H1 (cell line): ENCODE data around the gene SPECC1. TPM values are rescaled to one million over a fixed set of nuclear protein-coding genes. Genes with fewer than 3 reads are reported as not detected.

Experiments used
- ATF2 ChIP-seq: IDR thresholded peaks from 2 replicates; pipeline ENCODE4 v1.6.1; 2012; ENCODE audit warnings: low read length, inconsistent platforms
- CBX5 ChIP-seq: fragments of 300-800, 300-1000 bp; sonication (generic); IDR thresholded peaks from 2 replicates; pipeline ENCODE4 v1.7.1; 2016; ENCODE audit warnings: antibody characterized with exemption, low read length, low read depth
- EP300 ChIP-seq, 2 experiments: IDR thresholded peaks; 1 replicate in 1 of 2; 2 replicates in 1 of 2; pipeline ENCODE4 v1.6.1; 2011 to 2012; ENCODE audit warnings: low read depth in 2 of 2, low read length in 2 of 2, mild to moderate bottlenecking in 2 of 2, borderline replicate concordance in 1 of 2, inconsistent platforms in 1 of 2, moderate library complexity in 1 of 2
- RAD21 ChIP-seq, 2 experiments: IDR thresholded peaks in 1 of 2; conservative IDR thresholded peaks in 1 of 2; 2 replicates each; pipeline ENCODE4 v1.6.1; 2011; ENCODE audit warnings: low read depth in 2 of 2, low read length in 2 of 2, improper control_type of control experiment in 1 of 2, inconsistent platforms in 1 of 2, mild to moderate bottlenecking in 1 of 2, moderate library complexity in 1 of 2
- SP2 ChIP-seq: IDR thresholded peaks from 2 replicates; pipeline ENCODE4 v1.6.1; 2012; ENCODE audit warnings: mild to moderate bottlenecking, low read length, inconsistent platforms
- TEAD4 ChIP-seq: IDR thresholded peaks from 2 replicates; pipeline ENCODE4 v1.6.1; 2012; ENCODE audit warnings: low read depth, low read length, inconsistent platforms, mixed read lengths
- polyA plus RNA-seq, 7 experiments: library from polyadenylated mRNA; depleted of rRNA in 3 of 7; stranded (reverse) in 5 of 7; unstranded in 2 of 7; fragments of >200 nt in 5 of 7; fragments of 200-250 nt in 2 of 7; gene quantifications; 1 replicate in 5 of 7; 2 replicates in 1 of 7; 4 replicates in 1 of 7; pipeline versions ENCODE4 v1.2.1 to v1.2.3, GENCODE V29; 2011 to 2013; ENCODE audit warnings: missing spikeins in 2 of 7, mixed read lengths in 2 of 7
- total RNA-seq: library from RNA; stranded (reverse); fragmentation: NEBNext Ultra II Directional; extraction: Animal tissue kit (Norgen Biotek cat#: 25700); gene quantifications from 2 replicates; pipeline ENCODE4 v1.2.1, GENCODE V29; 2021

SPECC1 gene
- total and polyA plus RNA-seq, 2 of the 8 experiments (the other 6 are each of a cell fraction or from before 2014, with no cell fraction given) = 35.8 to 87.9 TPM

GRCh38 chr17:20241855-20242254 is 232.7 kb downstream of the SPECC1 start (continued):
- TF ChIP-seq ATF2 (no peak), EP300 (IDR thresholded peaks at IDR 0.05; ENCODE audit: borderline replicate concordance in 1 of 2, low read depth in 2 of 2, low read length in 2 of 2) (no peak), SP2 (no peak), RAD21 (IDR thresholded peaks at IDR 0.05 in 1 of 2, conservative IDR thresholded peaks at IDR 0.05 in 1 of 2; ENCODE audit: low read depth in 2 of 2, low read length in 2 of 2) (no peak), TEAD4 (no peak), CBX5 (no peak)
